ENCODE data around the gene TTLL6.
"Not testable (repeated sequence)": the region's sequence is repeated elsewhere in the genome, so short reads cannot be mapped to it uniquely, and the experiment has no call there.

Gene TTLL6

GRCh38 chr17:48814504-48814903, 2.5 kb downstream of the TTLL6 start:
- no peak overlapping the region for H3K9ac ChIP-seq (ENCODE audit: insufficient read length, low read depth)
- H3K27me3 ChIP-seq (ENCODE audit: insufficient read depth, insufficient read length): peaks cover 23% of the 10 kb centered on the region
- no peak overlapping the region for H3K4me3 ChIP-seq (ENCODE audit: insufficient read length, low read depth)
- H3K36me3 ChIP-seq (ENCODE audit: insufficient read depth, insufficient read length, low read length): no peaks in the 10 kb centered on the region
- peaks cover 5% of the 10 kb centered on the region for H3K4me1 ChIP-seq (ENCODE audit: insufficient read depth, insufficient read length)
- no peak for DNase-seq (ENCODE audit: low read depth, low spot score)
- TF ChIP-seq SUZ12 (IDR thresholded peaks at IDR 0.05; ENCODE audit: extremely low read depth, insufficient read depth, insufficient read length) (no peak), YY1 (IDR thresholded peaks at IDR 0.05; ENCODE audit: insufficient read depth, insufficient read length) (no peak), ZNF274 (IDR thresholded peaks at IDR 0.05; ENCODE audit: low read depth, low read length) (no peak)
- no peaks in the 10 kb centered on the region for H3K9me3 ChIP-seq (ENCODE audit: insufficient read depth, low read length)

DNA sequence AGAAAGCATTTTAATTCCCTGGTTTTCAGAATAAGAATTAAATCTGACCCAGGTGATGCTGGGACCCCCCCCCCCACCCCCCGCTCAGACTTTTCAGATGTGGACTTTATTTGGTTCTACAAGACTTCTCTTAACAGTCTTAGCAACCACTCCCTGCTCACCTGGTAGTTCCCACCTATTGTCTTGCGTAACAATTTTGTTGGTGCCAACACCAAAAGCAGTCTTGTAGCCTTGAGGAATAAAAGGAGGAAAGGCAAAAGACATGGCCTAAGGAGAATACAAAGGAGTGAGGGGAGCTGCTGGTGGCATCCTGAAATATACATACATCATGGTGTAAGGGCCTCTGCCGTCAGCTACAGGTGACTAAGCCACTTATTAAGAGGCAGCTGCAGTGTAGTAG, 5.0 kb downstream of the TTLL6 start:
- Histone ChIP-seq H3K9me3 (ENCODE audit: insufficient read depth, low read length) (no peaks in the 10 kb centered on the region), H3K27me3 (ENCODE audit: insufficient read depth, insufficient read length) (peaks cover 23% of the 10 kb centered on the region), H3K4me3 (ENCODE audit: insufficient read length, low read depth) (no peak overlapping the region), H3K9ac (ENCODE audit: insufficient read length, low read depth) (no peak overlapping the region), H3K4me1 (ENCODE audit: insufficient read depth, insufficient read length) (no peaks in the 10 kb centered on the region), H3K36me3 (ENCODE audit: insufficient read depth, insufficient read length, low read length) (no peaks in the 10 kb centered on the region)
- TF ChIP-seq YY1 (IDR thresholded peaks at IDR 0.05; ENCODE audit: insufficient read depth, insufficient read length): no peak
- no peak for TF ChIP-seq ZNF274 (IDR thresholded peaks at IDR 0.05; ENCODE audit: low read depth, low read length)
- TF ChIP-seq SUZ12 (IDR thresholded peaks at IDR 0.05; ENCODE audit: extremely low read depth, insufficient read depth, insufficient read length): no peak
- DNase-seq (ENCODE audit: low read depth, low spot score): no peak

GRCh38 chr17:48809182-48809581, 7.8 kb downstream of the TTLL6 start:
- H3K27me3 ChIP-seq (ENCODE audit: insufficient read depth, insufficient read length): peaks cover 4% of the 10 kb centered on the region
- DNase-seq (ENCODE audit: low read depth, low spot score): no peak
- no peak overlapping the region for H3K9ac ChIP-seq (ENCODE audit: insufficient read length, low read depth)
- H3K9me3 ChIP-seq (ENCODE audit: insufficient read depth, low read length): no peaks in the 10 kb centered on the region
- H3K4me3 ChIP-seq (ENCODE audit: insufficient read length, low read depth): no peak overlapping the region
- peaks cover 2% of the 10 kb centered on the region for H3K4me1 ChIP-seq (ENCODE audit: insufficient read depth, insufficient read length)
- no peaks in the 10 kb centered on the region for H3K36me3 ChIP-seq (ENCODE audit: insufficient read depth, insufficient read length, low read length)
- TF ChIP-seq YY1 (IDR thresholded peaks at IDR 0.05; ENCODE audit: insufficient read depth, insufficient read length) (no peak), SUZ12 (IDR thresholded peaks at IDR 0.05; ENCODE audit: extremely low read depth, insufficient read depth, insufficient read length) (no peak), ZNF274 (IDR thresholded peaks at IDR 0.05; ENCODE audit: low read depth, low read length) (no peak)

GRCh38 chr17:48804936-48805411, 12.1 kb downstream of the TTLL6 start:
- Histone ChIP-seq H3K9me3 (ENCODE audit: insufficient read depth, low read length) (no peaks in the 10 kb centered on the region), H3K9ac (ENCODE audit: insufficient read length, low read depth) (no peak overlapping the region), H3K4me1 (ENCODE audit: insufficient read depth, insufficient read length) (peaks cover 2% of the 10 kb centered on the region), H3K27me3 (ENCODE audit: insufficient read depth, insufficient read length) (peaks cover 4% of the 10 kb centered on the region), H3K4me3 (ENCODE audit: insufficient read length, low read depth) (no peak overlapping the region), H3K36me3 (ENCODE audit: insufficient read depth, insufficient read length, low read length) (no peaks in the 10 kb centered on the region)
- peak; percentile 42 for DNase-seq (ENCODE audit: low read depth, low spot score)
- TF ChIP-seq YY1 (IDR thresholded peaks at IDR 0.05; ENCODE audit: insufficient read depth, insufficient read length) (no peak), SUZ12 (IDR thresholded peaks at IDR 0.05; ENCODE audit: extremely low read depth, insufficient read depth, insufficient read length) (no peak), ZNF274 (IDR thresholded peaks at IDR 0.05; ENCODE audit: low read depth, low read length) (no peak)

DNA sequence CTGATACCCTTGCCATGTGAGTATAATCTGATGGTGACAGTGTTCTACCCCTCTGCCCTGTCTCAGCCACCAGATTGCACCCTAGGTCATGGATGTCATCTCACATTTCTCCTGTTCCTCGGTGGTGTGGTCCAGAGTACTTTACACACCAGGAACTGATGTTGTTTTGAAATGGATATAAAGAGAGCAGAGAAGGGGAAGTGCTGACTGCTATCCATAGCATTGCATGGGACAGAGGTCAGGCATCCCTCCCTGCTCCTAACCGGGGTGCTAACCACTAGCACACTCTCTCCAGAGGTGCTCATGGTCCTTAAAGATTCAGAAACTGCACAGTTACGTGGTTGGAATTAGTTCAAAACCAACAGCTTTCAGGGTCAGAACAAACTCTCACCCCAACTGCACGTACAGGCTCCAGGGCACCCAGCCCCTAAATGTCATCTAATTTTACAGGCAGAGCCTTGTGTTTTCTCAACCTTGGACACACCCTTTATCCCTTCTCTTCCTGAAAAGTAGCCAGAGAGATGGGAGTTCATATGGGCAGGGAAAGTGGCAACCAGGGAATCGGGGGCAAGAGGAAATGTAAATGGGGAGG, 16.3 kb downstream of the TTLL6 start:
- Histone ChIP-seq H3K4me3 (ENCODE audit: insufficient read length, low read depth) (no peak overlapping the region), H3K9ac (ENCODE audit: insufficient read length, low read depth) (no peak overlapping the region), H3K9me3 (ENCODE audit: insufficient read depth, low read length) (no peaks in the 10 kb centered on the region), H3K27me3 (ENCODE audit: insufficient read depth, insufficient read length) (peaks cover 4% of the 10 kb centered on the region), H3K4me1 (ENCODE audit: insufficient read depth, insufficient read length) (peaks cover 2% of the 10 kb centered on the region), H3K36me3 (ENCODE audit: insufficient read depth, insufficient read length, low read length) (no peaks in the 10 kb centered on the region)
- DNase-seq (ENCODE audit: low read depth, low spot score): no peak
- no peak for TF ChIP-seq YY1 (IDR thresholded peaks at IDR 0.05; ENCODE audit: insufficient read depth, insufficient read length)
- TF ChIP-seq SUZ12 (IDR thresholded peaks at IDR 0.05; ENCODE audit: extremely low read depth, insufficient read depth, insufficient read length): no peak
- no peak for TF ChIP-seq ZNF274 (IDR thresholded peaks at IDR 0.05; ENCODE audit: low read depth, low read length)

DNA sequence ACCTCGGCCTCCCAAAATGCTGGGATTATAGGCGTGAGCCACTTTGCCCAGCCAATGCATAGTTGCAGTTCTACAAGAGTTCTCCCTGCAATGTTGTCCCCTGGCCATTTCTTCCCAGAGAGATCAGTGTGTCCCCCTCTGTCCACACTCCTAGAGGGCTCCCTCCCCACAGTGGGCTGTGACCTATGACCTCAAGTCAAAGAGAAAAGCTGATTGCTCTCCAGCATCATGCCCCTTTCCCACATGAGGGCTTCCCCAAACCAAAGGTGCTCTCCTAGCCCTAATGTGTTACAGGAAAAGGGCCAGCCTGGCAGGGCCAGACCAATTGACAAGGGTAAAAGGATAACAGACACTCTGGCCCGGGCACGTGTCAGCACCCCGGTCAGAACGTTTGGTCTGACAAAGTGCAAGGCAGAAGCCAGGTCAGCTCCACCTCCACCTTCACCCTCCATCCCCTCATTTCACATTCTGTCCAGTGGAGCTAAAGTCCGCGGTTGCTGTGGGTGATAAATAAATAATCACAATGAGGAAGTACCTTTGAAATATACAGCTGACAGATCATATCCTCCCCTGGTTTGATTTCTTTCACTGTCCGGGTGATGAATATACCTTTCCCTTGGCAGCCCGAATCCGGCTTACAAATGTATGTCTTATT, 17.8 kb downstream of the TTLL6 start:
- no peak overlapping the region for H3K9ac ChIP-seq (ENCODE audit: insufficient read length, low read depth)

DNA sequence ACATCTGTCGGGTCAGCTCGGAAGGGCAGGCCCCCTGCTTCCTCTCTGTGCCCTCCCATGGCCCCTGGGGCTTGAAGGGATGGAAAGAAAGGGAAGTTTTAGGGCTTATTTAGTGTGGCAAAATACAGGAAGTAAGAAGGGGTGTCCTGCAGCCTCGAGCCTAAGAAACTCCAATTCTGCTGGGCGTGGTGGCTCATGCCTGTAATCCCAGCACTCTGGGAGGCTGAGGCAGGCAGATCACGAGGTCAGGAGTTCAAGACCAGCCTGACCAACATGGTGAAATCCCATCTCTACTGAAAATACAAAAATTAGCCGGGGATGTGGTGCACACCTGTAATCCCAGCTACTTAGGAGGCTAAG, 20.9 kb downstream of the TTLL6 start:
- DNase-seq (ENCODE audit: low read depth, low spot score); H3K4me3 ChIP-seq (ENCODE audit: insufficient read length, low read depth); H3K9ac ChIP-seq (ENCODE audit: insufficient read length, low read depth); H3K9me3 ChIP-seq (ENCODE audit: insufficient read depth, low read length); H3K36me3 ChIP-seq (ENCODE audit: insufficient read depth, insufficient read length, low read length); H3K4me1 ChIP-seq (ENCODE audit: insufficient read depth, insufficient read length): not testable (repeated sequence)
- H3K27me3 ChIP-seq (ENCODE audit: insufficient read depth, insufficient read length): peaks cover 15% of the 10 kb centered on the region

More for the DNA sequence above, 17.8 kb downstream of the TTLL6 start:
- Histone ChIP-seq H3K9me3 (ENCODE audit: insufficient read depth, low read length) (no peaks in the 10 kb centered on the region), H3K27me3 (ENCODE audit: insufficient read depth, insufficient read length) (peaks cover 3% of the 10 kb centered on the region), H3K4me3 (ENCODE audit: insufficient read length, low read depth) (no peak overlapping the region), H3K36me3 (ENCODE audit: insufficient read depth, insufficient read length, low read length) (no peaks in the 10 kb centered on the region), H3K4me1 (ENCODE audit: insufficient read depth, insufficient read length) (no peaks in the 10 kb centered on the region)
- no peak for DNase-seq (ENCODE audit: low read depth, low spot score)
- no peak for TF ChIP-seq SUZ12 (IDR thresholded peaks at IDR 0.05; ENCODE audit: extremely low read depth, insufficient read depth, insufficient read length)
- no peak for TF ChIP-seq YY1 (IDR thresholded peaks at IDR 0.05; ENCODE audit: insufficient read depth, insufficient read length)
- TF ChIP-seq ZNF274 (IDR thresholded peaks at IDR 0.05; ENCODE audit: low read depth, low read length): no peak
